Fibroblast of lung (primary cell): ENCODE data around the gene TMEM154. TPM values are rescaled to one million over a fixed set of nuclear protein-coding genes. Genes with fewer than 3 reads are reported as not detected.

Experiments used
- DNase-seq, 2 donors: peaks; one replicate each; pipeline versions ENCODE4 v3.0.0 to v3.0.0-alpha.2; 2010; ENCODE audit warnings: low read depth in 2 of 2
- H2AFZ ChIP-seq: 2 replicates; pipeline ENCODE4 v1.5.1; 2012; ENCODE audit warnings: low read length, control low read depth, inconsistent platforms
- H3K27ac ChIP-seq: 2 replicates; pipeline ENCODE4 v1.5.1; 2011; ENCODE audit warnings: low read length, control low read depth; ENCODE audit not compliant: insufficient read depth
- H3K27me3 ChIP-seq: 2 replicates; pipeline ENCODE4 v1.5.1; 2011; ENCODE audit warnings: mild to moderate bottlenecking, low read length; ENCODE audit not compliant: control insufficient read depth, insufficient read depth
- H3K36me3 ChIP-seq: 2 replicates; pipeline ENCODE4 v1.5.1; 2011; ENCODE audit warnings: low read length; ENCODE audit not compliant: control insufficient read depth, insufficient read depth
- H3K4me1 ChIP-seq: 2 replicates; pipeline ENCODE4 v1.5.1; 2011; ENCODE audit warnings: low read length; ENCODE audit not compliant: control insufficient read depth, insufficient read depth; ENCODE audit errors: extremely low read depth
- H3K4me2 ChIP-seq: 2 replicates; pipeline ENCODE4 v1.5.1; 2011; ENCODE audit warnings: low read length, control low read depth; ENCODE audit not compliant: insufficient read depth; ENCODE audit errors: extremely low read depth
- H3K4me3 ChIP-seq, 4 experiments: fragments of 200-600 bp in 1 of 4; sonication (generic) in 1 of 4; replicated peaks in 1 of 4; 2 replicates each; pipeline ENCODE4 v1.5.1; 2011 to 2016; ENCODE audit warnings: low read length in 4 of 4, low read depth in 3 of 4, mild to moderate bottlenecking in 3 of 4, control low read depth in 2 of 4, inconsistent platforms in 1 of 4, mixed read lengths in 1 of 4; ENCODE audit not compliant: insufficient read depth in 1 of 4; ENCODE audit errors: control extremely low read depth in 1 of 4
- H3K79me2 ChIP-seq: 2 replicates; pipeline ENCODE4 v1.5.1; 2012; ENCODE audit warnings: mild to moderate bottlenecking, low read length, inconsistent platforms; ENCODE audit not compliant: control insufficient read depth, insufficient read depth
- H3K9ac ChIP-seq: 2 replicates; pipeline ENCODE4 v1.5.1; 2011; ENCODE audit warnings: mild to moderate bottlenecking, low read length, control low read depth; ENCODE audit not compliant: insufficient read depth
- H3K9me3 ChIP-seq: 2 replicates; pipeline ENCODE4 v1.5.1; 2012; ENCODE audit warnings: low read depth, low read length; ENCODE audit not compliant: control insufficient read depth, insufficient read depth
- H4K20me1 ChIP-seq: 2 replicates; pipeline ENCODE4 v1.5.1; 2011; ENCODE audit warnings: low read length; ENCODE audit not compliant: control insufficient read depth, insufficient read depth; ENCODE audit errors: extremely low read depth
- CTCF ChIP-seq, 2 donors: IDR thresholded peaks in 1 of 2; conservative IDR thresholded peaks in 1 of 2; 1 replicate in 1 of 2; 2 replicates in 1 of 2; pipeline ENCODE4 v1.5.1; 2011 to 2012; ENCODE audit warnings: low read length in 2 of 2, control low read depth in 1 of 2, inconsistent platforms in 1 of 2, low read depth in 1 of 2, mild to moderate bottlenecking in 1 of 2
- EZH2 ChIP-seq: IDR thresholded peaks from 2 replicates; pipeline ENCODE4 v1.5.1; 2012; ENCODE audit warnings: low read length, control low read depth, mild to moderate bottlenecking; ENCODE audit errors: missing control alignments
- polyA plus RNA-seq, 2 donors: library from polyadenylated mRNA; depleted of rRNA in 1 of 2; stranded (reverse) in 1 of 2; unstranded in 1 of 2; fragments of >200 nt; gene quantifications; 2 replicates each; pipeline ENCODE4 v1.2.1, GENCODE V29; 2011 to 2012; ENCODE audit warnings: missing spikeins in 1 of 2
- total RNA-seq: library from RNA; depleted of rRNA; stranded (reverse); fragments of >200 nt; gene quantifications from 2 replicates; pipeline ENCODE4 v1.2.1, GENCODE V29; 2014

Gene TMEM154
- total and polyA plus RNA-seq, 2 donors (not counting 1 experiment from before 2014, with no cell fraction given) = 0.50 to 3.7 TPM

- no peak overlapping the region for H3K27ac ChIP-seq
- H3K36me3 ChIP-seq = no peaks in the 10 kb centered on the region
- no peaks in the 10 kb centered on the region for H3K27me3 ChIP-seq
- H3K4me1 ChIP-seq = no peaks in the 10 kb centered on the region
- H3K4me3 ChIP-seq = peak overlapping the region in 2 of 4 experiments; percentile 10 to 46
- no peaks in the 10 kb centered on the region for H3K79me2 ChIP-seq
- no peak overlapping the region for H3K9ac ChIP-seq
- no peak for DNase-seq
- H3K4me2 ChIP-seq = peak overlapping the region; percentile 64
- no peaks in the 10 kb centered on the region for H3K9me3 ChIP-seq
- no peak for TF ChIP-seq CTCF (conservative IDR thresholded peaks at IDR 0.05 in 1 of 2, IDR thresholded peaks at IDR 0.05 in 1 of 2; ENCODE audit: low read depth in 1 of 2, low read length in 2 of 2)
- no peak for TF ChIP-seq EZH2
- peak overlapping the region; percentile 33 for H2AFZ ChIP-seq
- peaks cover 2% of the 10 kb centered on the region for H4K20me1 ChIP-seq
Measured at GRCh38 chr4:152719801-152720556, 40.2 kb upstream of the TMEM154 start.

DNA sequence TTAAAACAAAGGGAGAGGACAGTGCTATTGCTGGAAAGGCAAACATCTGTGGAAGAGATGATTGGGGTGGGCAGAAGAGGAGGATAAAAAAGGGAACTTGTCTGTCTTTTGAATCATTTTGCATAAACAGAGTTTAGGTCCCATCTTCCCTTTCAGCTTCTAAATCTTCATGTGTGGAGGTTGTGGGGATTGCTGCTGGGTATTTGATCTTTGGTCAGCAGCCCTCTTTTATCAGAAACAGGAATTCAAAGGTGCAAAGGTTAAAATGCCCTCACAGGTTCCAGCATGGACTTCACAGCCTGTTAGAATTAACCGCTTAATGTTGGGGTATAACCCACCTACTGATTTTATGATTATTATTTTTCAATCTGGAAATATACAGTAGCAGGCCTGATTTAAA, 39.5 kb upstream of the TMEM154 start:
- Histone ChIP-seq H4K20me1 (peaks cover 2% of the 10 kb centered on the region), H3K9ac (no peak overlapping the region), H3K4me3 (no peak overlapping the region), H3K4me1 (no peaks in the 10 kb centered on the region), H3K4me2 (no peak overlapping the region), H3K36me3 (no peaks in the 10 kb centered on the region), H3K27ac (no peak overlapping the region), H2AFZ (no peak overlapping the region), H3K79me2 (no peaks in the 10 kb centered on the region), H3K9me3 (no peaks in the 10 kb centered on the region), H3K27me3 (no peaks in the 10 kb centered on the region)
- no peak for TF ChIP-seq EZH2
- no peak for TF ChIP-seq CTCF (conservative IDR thresholded peaks at IDR 0.05 in 1 of 2, IDR thresholded peaks at IDR 0.05 in 1 of 2; ENCODE audit: low read depth in 1 of 2, low read length in 2 of 2)
- DNase-seq = no peak

- H3K4me3 ChIP-seq = no peak overlapping the region
- no peak for TF ChIP-seq EZH2
- TF ChIP-seq CTCF (conservative IDR thresholded peaks at IDR 0.05 in 1 of 2, IDR thresholded peaks at IDR 0.05 in 1 of 2; ENCODE audit: low read depth in 1 of 2, low read length in 2 of 2) = no peak
- no peak overlapping the region for H3K27ac ChIP-seq
- no peaks in the 10 kb centered on the region for H3K4me1 ChIP-seq
- H4K20me1 ChIP-seq = peaks cover 2% of the 10 kb centered on the region
- no peaks in the 10 kb centered on the region for H3K36me3 ChIP-seq
- no peak overlapping the region for H2AFZ ChIP-seq
- H3K4me2 ChIP-seq = no peak overlapping the region
- no peak overlapping the region for H3K9ac ChIP-seq
- DNase-seq = no peak
- no peaks in the 10 kb centered on the region for H3K79me2 ChIP-seq
- no peaks in the 10 kb centered on the region for H3K9me3 ChIP-seq
- no peaks in the 10 kb centered on the region for H3K27me3 ChIP-seq
Measured at GRCh38 chr4:152715076-152715475, 35.3 kb upstream of the TMEM154 start.
